Measurements from ENCODE around the gene TUBGCP2.
"Not testable (repeated sequence)": the region's sequence is repeated elsewhere in the genome, so short reads cannot be mapped to it uniquely, and the experiment has no call there.

Gene TUBGCP2

DNA sequence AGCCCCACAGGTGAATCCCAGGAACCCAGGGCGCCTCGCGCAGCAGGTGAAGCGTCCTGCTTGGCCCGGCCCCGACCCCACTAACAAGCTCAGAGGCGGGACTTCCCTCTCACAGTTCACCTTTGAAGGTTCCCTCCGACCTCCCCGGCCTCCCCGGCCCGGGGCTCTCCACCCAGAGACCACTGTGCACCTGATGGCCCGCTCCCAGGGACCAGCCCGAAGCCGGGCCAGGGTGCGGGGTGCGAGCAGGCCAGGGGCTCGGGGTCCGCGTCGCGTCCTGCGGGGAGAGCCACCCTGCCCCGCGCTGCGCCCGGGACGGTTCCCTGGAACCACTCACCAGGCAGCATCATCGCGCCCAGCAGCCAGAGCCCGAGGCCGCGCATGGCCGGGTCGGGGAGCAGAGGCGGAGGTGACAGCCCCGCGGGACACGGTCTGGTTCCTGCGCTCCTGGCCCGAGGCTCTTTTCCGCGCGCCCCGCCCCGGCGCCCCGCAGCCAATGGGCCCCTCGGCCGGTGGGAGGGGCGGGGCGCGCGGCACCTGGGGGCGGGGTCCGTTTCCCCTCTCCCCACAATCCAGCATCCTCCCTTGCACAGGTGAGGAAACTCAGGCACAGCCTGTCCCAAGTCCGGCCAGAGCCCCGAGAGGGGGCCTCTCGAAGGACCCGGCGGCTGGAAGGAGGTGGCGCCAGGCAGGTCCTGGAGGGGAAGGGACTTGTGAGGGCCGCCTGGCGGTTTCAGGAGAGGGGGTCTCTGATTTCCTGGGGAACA lies 32.1 kb downstream of the TUBGCP2 start, which contains the start of gene ADAM8:
Gene ADAM8, minus strand, starts transcription at position 434 of the 767 bp plus-strand sequence. Its CDS starts 51 bp downstream, at position 383.
- peak; percentile 13 for DNase-seq

DNA sequence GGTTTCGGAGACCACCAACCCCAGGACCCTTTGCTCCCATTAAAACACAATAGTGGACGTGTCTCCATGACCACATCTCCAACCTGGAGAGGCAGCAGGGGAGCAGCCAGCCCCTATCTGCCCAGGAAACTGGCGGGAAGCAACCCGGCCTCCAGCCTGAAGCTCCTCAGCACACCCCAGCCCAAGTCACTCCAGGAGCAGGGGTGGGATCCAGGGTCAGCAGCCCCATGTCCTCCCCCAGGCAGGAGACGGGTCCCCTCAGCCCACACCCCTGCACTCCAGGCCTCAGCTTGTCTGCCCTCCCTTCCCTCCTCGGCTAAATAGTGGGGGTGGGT lies 32.6 kb downstream of the TUBGCP2 start:
- no peak for DNase-seq

DNA sequence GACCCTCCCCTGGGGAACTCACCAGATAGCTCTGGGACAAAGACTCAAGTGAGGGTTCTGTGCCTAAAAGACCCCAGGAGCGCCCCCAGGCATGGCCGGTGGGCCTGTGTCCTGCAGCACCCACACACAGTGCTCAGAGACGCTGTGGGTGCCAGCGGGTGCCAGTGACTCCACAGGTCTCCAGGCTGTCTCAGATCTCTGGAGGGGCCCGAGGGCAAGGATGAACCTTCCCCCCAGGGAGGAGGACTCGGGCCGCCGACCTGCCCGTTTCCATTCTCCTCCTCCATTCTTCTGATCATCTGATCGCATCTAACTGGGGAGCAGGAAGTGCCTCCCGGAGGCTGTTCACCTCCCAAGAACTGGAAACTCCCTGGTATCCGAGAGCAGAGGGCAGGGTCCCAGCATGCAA lies 33.0 kb downstream of the TUBGCP2 start:
- DNase-seq, result no peak

DNA sequence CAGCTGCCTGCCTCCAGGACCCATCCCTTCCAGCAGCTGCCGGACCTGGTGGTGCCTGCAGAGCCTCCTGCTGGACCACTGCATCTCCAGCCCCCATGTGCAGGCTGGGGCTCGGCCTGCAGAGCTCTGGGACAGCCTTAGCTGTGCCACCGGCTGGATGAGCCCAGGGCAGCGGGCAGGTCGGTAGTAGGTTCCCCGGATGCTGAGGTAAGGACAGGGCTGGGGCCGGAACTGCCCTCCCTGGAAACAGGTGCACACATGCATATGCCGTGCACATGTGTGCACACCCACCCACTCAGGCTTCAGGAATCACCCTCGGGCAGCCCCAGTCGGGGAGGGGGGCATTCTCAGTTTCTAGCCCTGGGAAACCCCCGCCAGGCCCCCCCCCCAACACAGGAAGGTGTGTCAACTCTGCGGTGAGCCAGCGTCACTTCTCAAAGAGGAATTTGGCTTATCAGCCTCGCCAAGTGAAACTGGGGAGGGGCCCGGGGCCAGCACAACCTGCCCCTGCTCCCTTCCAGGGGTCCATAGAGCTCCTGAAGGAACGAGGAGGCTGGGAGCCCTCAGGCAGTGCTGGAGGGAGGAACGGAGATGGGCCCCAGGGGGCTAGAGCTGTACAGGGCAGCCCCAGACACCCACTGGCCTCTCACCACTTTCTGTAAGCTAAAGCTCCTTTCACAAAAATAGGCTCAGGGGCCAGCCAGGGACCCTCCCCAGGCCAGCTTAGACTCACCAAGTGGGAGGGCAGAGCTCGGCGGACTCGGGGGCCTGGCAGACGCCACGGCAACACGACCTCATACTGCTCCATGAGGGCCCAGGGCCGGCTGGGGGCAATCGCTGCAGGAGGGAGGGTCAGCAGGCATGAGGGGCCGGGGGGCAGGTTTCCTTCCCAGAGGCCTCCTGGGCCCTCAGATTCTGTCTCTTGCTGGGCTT lies 33.7 kb downstream of the TUBGCP2 start:
- DNase-seq, result no peak

DNA sequence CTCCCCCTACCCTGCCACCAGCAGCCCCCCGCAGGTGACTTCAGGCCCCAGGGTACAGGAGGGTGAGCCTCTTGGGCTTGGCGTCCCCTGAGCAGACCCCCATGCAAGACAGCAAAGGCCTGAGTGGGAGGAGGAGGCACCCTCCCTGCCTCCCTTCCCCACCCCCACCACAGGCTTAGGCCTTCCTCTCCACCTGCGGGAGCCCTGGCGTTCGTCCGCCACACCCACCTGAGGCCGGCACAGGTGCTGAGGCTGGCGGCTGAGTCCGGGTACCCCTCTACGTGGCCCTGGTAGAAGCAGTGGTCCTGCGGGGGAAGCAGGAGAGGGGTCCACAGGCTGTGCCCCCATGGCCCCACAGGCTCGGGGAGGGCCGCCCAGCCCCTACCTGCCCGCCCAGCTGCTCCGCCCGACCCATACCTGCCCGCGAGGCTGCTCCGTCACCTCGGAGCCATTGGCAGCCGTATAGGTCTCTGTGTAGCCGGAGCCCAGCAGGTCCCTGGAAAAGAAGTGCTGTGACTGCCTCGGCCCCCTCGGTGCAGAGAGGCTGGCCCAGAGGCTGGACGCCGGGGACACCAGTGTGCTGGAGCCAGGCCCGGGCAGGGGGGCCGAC lies 35.0 kb downstream of the TUBGCP2 start:
- DNase-seq, result no peak

DNA sequence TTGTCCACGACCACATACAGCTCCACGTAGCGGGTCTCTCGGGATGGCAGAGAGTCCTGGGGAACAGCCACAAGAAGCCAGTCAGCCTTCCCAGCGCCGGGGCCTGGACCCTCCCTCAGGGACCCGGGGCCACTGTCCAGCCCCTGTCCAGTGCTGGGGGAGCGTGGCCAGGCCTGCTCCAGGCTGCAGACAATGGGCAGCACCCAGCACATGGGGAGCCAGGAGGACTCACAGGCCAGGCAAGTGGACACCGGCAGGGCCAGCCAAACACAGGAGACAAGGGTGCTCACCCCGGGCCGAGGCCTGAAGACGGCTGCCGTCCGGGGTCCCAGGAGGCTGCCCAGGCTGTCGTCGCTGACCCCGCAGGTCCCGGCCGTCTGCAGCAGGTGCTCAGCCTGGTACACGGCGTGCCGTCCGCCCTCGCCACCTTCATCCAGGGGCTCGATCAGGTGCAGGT lies 35.7 kb downstream of the TUBGCP2 start:
- DNase-seq, result no peak

DNA sequence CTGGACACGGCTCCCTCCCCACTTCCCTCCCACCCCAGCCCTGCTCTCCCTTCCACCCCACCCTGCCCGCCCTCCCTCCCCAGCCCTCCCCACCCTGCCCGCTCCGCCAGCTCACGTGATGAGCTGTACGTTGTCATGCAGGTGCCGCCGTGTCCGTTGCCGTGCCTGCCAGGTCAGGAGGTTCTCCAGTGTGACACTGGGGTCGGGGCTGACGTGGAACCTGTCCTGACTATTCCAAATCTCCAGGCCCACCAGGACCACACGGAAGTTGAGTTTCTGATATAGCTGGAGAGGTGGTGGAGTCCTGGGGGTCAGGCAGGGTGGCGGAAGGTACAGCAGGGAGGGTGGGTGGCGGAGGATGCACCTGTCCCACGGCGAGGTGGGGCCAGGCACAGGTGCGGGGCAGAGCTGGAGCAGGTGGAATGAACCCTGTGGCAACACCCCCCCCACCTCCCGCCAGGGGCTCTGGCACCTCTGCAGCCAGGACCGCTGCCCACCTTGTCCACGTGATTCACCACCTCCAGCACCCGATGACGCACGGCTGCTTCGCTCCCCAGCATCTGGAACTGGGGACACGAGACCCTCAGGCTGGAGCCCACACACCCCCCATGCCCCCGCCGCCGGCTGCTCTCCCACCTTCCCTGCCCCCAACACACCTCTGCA lies 36.2 kb downstream of the TUBGCP2 start:
- no peak for DNase-seq

DNA sequence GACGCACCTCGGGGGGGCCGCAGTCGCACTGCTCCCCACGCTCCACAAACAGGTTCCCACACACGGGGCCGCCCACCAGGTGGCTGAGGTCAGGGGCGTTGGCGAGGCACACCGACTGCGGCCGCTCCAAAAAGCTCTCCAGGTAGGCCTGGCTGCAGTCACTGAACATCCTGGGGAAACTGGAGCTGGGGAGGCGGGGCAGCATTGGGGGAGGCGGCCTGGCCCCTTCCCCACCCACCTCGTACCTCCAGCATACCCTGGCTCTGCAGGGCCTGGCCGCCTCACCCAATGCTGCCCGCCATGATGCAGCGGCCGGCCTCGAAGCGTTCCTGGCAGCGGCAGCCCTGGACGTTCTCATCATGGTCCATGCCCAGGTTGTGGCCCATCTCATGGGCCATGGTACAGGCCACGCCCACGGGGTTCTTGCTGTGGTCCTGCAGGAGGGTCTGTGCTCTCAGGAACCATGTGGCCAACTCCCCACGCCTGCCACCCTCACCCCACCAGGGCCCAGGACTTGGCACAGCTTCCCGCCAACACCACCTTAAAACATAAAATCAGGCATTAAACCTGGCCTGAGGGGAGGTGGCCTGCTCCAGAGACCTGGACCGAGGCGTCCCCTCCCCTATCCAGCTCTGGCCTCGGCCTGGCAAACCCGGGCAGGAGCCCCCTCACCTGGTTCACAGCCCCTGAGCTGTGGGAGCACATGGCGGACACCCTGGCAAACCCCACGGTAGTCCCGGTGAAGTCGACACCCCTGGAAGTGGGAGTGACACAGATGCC lies 37.0 kb downstream of the TUBGCP2 start:
- no peak for DNase-seq

DNA sequence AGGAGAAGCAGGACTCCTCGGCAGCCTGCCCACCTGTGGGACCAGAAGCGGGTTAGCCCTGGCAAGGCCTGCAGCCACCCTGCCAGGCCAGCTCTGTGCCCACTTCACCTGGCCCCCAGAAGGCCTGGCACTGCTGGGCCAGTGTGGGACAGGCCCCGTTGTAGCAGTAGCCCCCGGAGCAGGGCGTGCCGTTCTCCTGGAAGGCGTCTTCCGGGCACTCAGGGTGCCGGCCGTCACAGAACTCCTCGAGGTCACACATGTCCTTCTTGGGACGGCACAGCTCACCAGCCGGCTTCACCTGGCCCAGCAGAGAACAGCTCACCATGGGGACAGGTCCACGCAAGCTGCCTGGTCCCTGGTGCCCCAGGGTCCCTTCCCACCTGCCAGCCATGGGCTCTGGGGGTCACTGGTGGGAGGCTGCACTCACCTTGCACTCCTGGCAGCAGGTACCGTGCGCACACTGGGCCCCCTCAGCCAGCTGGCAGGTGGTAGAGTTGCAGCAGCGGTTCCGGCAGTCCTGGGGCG lies 37.8 kb downstream of the TUBGCP2 start:
- DNase-seq, result no peak

DNA sequence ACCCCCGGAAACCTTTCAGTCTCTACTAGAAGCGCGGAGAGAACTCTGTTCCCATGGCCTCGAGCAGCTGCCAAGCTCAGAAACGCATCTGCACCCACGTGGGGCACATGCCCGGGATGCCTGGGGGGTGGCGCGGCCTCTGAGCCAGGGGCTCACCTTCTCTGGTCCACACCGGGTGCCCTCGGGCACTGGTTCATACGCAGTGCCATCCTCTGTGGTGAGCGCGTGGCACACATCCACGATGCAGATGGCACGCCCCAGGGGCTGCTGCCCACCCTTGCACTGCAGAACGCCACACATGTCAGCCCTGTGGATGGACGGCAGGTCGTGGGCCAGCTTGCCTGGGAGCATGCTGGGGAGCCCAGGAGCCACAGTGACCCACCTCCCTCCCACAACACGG lies 38.5 kb downstream of the TUBGCP2 start:
- DNase-seq, result no peak

DNA sequence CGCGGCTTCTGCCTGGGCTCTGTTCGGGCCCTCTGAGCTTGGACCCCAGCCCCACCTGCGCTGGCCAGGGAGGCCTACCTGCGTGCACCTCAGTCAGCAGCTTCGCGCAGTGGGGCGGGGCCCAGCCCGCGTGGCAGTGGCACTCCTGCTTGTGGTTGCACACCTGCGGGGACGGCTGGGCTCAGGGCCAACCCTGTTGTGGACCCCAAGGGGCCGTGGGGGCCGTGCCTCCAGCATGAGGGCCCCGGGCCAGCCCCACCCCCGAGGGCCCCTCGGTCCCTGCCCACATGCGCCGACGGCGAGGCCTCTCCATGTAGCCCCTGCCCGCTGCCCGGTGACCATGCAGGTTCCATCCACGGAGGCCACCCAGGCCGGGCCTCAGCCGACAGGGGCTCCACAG lies 39.3 kb downstream of the TUBGCP2 start:
- no peak for DNase-seq

DNA sequence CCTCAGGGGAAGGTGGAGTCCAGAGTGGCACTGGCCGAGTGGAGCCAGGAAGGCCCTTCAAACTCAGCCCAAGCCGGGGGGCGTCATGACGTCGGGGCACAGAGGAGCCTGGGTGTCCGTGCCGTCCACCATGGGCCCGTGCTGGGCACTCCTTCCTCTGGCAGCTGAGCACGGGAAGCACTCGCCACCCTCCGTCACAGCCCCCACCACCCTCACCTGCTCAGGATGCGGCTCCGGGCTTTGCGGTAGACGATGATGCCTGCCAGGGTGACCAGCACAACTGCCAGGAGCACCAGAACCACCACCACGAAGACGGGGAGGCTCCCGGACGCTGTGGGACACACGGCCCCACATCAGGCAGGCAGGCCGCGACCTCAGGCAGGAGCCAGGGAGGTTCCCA lies 40.1 kb downstream of the TUBGCP2 start:
- DNase-seq, result no peak

DNA sequence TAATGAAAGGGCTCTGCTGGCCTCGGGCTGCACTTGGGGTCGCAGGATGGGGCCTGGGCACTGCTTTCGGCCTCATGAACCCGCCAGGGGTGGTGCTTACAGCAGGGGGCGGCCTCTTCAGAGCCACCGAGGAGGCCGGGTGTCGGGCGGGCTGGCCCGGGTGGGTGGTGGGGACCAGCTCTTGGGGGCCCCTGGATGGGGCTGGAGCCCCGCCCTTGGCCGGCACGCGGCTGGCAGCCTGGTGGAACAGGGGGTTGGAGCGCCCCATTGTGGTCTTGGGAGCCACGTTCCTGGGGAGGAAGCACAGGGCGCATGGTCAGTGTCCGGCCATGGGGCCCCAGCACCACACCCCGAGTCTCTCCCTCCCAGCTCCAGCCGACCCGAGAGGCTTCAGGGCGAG lies 40.8 kb downstream of the TUBGCP2 start:
- DNase-seq, result no peak

DNA sequence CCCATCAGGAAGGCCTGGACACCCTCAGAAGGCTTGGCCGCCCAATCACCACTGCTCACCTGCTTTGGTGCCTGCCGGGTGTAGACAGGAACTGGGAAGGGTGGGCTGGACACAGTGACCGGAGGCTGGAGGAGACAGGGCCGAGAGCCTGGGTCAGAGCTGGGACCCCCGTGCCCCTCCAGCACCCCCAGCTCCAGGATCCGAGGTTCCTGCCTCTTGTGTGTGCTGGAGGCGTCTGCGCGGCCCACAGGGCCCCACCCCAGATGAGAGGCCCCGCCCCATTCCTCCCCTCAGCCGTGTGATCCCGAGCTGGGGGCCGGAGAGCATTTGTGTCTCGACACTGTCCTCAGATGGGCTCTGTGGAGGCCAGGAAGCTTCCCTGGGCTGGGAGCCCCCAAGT lies 41.4 kb downstream of the TUBGCP2 start:
- DNase-seq, result no peak

DNA sequence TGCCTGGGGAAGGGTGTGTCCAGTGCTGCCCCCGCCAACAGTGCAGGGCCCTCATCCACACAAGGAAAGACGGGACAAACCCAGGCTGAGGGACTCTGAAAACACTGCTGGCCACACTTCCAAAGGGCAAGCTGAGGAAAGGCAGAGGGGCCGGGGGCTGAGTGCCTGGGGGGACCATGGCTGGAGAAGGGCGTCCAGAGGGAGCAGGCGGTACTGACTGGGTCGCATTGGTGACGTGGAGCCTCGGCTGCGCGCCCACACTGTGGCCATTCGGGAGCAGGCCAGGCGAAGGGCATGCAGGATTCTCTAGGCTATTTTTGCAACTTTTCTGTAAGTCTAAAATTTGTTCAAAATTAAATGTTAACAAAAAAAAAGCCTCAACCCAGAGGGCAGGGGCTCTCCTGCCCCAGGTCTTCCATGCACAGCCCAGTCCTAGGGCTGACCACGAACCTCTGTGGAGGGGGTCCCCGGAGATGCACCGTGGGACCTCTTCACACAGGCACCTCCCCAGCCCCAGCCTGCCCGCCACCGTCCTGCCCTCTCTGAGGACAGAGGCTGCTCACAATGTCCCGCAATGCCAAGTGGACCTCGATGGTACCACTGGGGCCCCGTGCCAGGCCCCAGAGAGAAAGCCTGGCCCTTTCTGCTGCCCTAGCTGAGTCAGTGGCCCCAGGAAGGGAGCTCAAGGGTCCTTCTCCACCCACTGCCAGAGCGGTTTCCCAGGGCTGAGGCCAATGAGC lies 42.4 kb downstream of the TUBGCP2 start:
- no peak for DNase-seq

DNA sequence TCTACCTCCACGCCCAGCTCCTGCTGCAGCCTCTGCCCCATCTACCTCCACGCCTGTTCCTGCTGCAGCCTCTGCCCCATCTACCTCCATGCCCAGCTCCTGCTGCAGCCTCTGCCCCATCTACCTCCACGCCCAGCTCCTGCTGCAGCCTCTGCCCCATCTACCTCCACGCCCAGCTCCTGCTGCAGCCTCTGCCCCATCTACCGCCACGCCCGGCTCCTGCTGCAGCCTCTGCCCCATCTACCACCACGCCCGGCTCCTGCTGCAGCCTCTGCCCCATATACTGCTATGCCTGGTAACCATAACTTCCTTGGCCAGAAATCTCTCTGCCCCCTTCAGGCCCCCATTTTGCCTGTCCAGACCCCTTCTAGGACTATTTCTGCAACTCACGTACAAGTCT lies 43.6 kb downstream of the TUBGCP2 start:
- DNase-seq, result not testable (repeated sequence)

DNA sequence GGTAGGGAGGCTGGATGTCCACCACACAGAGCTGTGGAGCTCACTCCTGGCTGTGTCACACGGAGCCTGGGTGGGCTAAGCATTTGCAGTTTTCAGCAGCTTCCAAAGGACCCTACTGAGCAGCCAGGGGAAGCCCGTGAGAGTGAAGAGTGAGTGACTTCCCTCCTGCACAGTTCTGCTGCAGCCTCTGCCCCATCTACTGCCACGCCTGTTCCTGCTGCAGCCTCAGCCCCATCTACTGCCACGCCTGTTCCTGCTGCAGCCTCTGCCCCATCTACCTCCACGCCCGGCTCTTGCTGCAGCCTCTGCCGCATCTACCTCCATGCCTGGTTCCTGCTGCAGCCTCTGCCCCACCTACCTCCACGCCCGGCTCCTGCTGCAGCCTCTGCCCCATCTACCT lies 44.2 kb downstream of the TUBGCP2 start:
- no peak for DNase-seq

DNA sequence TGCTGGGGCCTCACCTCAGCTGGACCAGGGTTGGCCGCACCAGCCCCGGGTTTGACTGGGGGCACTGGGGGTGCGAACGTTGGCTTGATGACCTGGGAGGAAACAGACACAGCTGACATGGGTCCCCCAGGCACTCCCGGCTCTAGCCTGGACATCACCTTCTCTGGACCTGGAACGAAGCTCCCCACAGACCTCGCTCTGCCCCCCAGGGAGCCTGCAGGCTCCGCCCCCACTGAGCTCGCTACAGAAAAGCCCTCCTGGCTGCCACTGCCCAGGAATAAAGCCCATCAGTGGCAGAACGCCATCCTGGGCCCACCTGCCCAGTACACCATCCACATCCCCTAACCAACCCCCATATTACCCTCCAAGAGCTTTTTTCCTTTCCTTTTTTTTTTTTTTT lies 45.0 kb downstream of the TUBGCP2 start:
- DNase-seq, result no peak

DNA sequence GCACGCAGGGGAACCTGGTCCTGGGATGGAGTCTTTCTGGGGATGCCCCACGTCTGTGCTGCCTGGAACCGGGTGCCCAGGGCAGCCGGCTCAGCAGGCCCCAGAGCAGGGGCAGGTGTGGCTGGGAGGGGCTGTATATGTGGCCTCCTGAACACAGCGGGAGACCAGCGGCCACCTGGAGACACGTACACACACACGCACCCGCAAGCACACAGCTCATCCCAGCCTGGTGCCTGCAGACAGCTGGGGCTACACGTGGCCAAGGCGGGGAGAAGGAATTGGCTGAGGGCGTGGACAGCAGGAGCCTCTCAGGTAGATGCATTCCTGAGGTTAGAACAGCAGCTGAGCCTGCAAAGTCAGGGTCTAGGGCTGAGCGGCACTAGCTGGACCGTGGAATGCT lies 46.0 kb downstream of the TUBGCP2 start:
- peak; percentile 12 for DNase-seq

DNA sequence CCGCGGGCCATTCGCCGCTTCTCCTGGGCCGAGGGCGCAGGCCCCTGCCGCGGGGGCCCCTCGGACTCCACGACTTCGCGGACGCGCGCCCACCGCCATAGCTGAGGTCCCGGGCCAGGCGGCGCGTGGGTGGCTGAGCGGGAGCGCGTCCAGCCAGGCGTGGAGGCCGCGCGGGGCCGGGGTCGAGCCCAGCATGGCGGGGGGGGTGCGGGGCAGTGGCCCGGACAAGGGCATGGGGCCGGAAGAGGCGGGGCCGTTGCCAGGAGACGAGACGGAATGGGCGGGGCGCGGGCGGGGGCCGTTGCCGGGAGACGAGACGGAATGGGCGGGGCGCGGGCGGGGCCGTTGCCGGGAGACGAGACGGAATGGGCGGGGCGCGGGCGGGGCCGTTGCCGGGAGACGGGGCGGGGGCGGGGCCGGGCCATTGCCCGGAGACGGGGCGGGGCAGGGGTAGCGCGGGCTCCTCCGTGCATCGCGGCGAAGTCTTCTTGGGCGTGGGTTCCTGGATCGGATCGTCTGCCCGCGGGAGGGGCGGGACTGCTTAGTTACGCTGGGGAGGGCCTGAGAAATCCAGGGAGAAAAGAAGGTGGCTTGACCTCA lies 46.8 kb downstream of the TUBGCP2 start:
- DNase-seq, result peak; percentile 6

Data from DMS79 treated with DMSO at 0.1 percent for 48 hours (cell line).